ENCODE results near the gene PRPF19.

GRCh38 chr11:60905551-60906113 is 753 bp downstream of the PRPF19 start:
- no peak for TF ChIP-seq ZNF274 (IDR thresholded peaks at IDR 0.05; ENCODE audit: low read depth, low read length)
- no peak for TF ChIP-seq YY1 (IDR thresholded peaks at IDR 0.05; ENCODE audit: insufficient read depth, insufficient read length)

Measured in NT2/D1 (cell line).